ENCODE measurements around the gene NOC4L. TPM values are rescaled to one million over a fixed set of nuclear protein-coding genes. Genes with fewer than 3 reads are reported as not detected.

NOC4L gene
- total RNA-seq, 1 experiment from 2014 or later = 39.6 TPM

DNA sequence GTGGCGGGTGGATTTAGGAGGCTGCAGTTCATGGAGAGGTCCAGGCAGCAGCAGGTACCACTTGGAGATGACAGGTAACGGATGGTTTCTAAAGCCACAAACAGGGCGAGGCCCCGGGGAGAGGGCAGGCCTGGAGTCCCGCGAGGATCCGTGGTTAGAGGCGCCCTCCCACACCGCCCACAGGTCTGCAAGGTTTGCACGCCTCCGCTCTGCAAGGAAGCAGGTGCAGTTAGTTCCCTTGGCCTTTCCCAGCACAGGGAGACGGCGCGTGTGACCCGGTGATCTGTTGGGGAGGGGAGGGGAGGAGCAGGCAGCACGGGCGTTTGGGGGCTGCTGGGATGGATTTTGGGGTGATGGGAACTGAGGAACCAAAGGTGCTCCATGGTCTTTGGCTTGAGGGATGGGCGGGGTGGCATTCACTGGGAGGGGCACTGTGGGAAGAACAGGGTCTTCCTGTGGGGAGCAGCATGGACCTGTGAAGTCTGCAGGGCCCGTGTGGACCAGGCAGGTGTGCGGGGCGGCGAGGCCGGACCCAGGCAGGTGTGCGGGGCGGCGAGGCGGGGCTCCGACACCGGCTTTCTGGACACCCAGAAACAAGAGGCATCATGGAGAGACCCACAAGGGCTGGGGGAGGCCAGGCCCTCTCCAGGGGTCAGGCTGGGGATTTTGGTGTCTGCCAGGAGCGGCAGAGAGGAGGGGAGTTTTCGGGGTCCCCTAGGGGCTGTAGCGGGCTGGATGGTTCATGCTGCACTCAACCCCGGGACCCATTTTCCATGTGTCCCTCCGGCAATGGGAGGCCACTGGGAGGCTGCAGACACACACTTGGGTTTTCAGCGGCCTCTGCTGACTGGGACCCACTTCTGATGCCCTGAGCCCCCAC is 29.1 kb downstream of the NOC4L start:
- peaks cover 11% of the 10 kb centered on the region for H3K4me1 ChIP-seq
- no peaks in the 10 kb centered on the region for H3K36me3 ChIP-seq (ENCODE audit: control insufficient read depth, insufficient read depth, low read length)
- Mint-ChIP-seq H3K27ac (ENCODE audit: unreplicated experiment) (no peak overlapping the region), H3K9me3 (ENCODE audit: unreplicated experiment) (no peaks in the 10 kb centered on the region), H3K4me3 (ENCODE audit: unreplicated experiment) (no peak overlapping the region), H3K4me1 (ENCODE audit: low read depth, unreplicated experiment) (no peaks in the 10 kb centered on the region), H3K27me3 (ENCODE audit: insufficient read depth, unreplicated experiment) (no peaks in the 10 kb centered on the region), H3K36me3 (ENCODE audit: insufficient read depth, unreplicated experiment) (peaks cover 5% of the 10 kb centered on the region)
- TF ChIP-seq, protein P1, sequence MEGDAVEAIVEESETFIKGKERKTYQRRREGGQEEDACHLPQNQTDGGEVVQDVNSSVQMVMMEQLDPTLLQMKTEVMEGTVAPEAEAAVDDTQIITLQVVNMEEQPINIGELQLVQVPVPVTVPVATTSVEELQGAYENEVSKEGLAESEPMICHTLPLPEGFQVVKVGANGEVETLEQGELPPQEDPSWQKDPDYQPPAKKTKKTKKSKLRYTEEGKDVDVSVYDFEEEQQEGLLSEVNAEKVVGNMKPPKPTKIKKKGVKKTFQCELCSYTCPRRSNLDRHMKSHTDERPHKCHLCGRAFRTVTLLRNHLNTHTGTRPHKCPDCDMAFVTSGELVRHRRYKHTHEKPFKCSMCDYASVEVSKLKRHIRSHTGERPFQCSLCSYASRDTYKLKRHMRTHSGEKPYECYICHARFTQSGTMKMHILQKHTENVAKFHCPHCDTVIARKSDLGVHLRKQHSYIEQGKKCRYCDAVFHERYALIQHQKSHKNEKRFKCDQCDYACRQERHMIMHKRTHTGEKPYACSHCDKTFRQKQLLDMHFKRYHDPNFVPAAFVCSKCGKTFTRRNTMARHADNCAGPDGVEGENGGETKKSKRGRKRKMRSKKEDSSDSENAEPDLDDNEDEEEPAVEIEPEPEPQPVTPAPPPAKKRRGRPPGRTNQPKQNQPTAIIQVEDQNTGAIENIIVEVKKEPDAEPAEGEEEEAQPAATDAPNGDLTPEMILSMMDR (IDR thresholded peaks at IDR 0.05; ENCODE audit: insufficient read depth in 1 of 2, low read depth in 1 of 2, low read length in 1 of 2, severe bottlenecking in 1 of 2, unreplicated experiment in 1 of 2) = no peak
- CTCF ChIA-PET = no interaction called here
- H3K27me3 ChIP-seq (replicated peaks; ENCODE audit: control insufficient read depth, insufficient read depth, low read length) = no peaks in the 10 kb centered on the region
- H3K9me3 ChIP-seq = no peaks in the 10 kb centered on the region
- no peak for DNase-seq
- POLR2A ChIA-PET = no interaction called here
- intact Hi-C loops (cut with micrococcal nuclease; ENCODE audit: unreplicated experiment) = no loop called here
- no peak overlapping the region for H3K4me3 ChIP-seq (ENCODE audit: low read depth, low read length)
- no TSS peak for BruUV-seq (replicated peaks)

DNA sequence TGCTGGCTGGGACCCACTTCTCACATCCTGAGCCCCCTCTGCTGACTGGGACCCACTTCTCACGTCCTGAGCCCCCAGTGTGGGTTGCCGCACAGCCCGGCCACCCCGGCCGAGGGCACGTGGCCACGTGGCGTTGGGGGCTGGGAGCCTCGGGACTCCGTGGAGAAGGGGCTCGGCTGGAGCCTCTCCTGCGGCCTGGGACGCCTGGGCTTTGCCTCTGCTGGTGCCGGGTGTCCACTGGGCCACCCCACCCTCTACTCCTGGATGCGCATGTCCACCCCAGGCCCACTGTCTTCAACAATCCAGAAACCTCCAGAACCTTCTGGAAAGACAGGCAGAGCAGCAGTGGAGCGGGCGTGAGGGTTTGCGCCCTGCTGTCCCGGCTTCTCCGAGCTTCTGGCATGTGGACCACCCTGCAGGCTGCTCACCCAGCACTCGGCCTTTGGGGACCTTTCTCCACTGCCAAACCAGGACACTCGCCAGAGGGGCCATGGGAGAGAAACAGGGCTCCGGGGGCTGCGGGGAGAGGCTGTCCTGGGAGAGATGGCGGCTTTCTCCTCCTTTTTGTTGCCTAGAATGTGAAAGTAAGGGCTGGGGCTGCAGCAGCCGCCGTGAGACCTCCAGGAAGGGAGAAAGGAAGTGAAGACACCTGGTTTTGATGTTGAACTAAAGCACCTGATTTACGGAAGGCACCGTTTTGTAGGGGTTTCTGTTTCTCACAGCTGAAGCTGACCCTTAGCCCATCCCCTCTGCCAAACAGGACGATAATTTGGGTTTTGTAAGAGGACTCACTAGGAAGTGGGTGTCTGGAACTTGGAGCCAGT is 30.0 kb downstream of the NOC4L start:
- Histone ChIP-seq H3K27me3 (replicated peaks; ENCODE audit: control insufficient read depth, insufficient read depth, low read length) (no peaks in the 10 kb centered on the region), H3K9me3 (no peaks in the 10 kb centered on the region), H3K4me3 (ENCODE audit: low read depth, low read length) (no peak overlapping the region), H3K36me3 (ENCODE audit: control insufficient read depth, insufficient read depth, low read length) (no peaks in the 10 kb centered on the region), H3K4me1 (peaks cover 11% of the 10 kb centered on the region)
- Mint-ChIP-seq H3K27ac (ENCODE audit: unreplicated experiment) (no peak overlapping the region), H3K36me3 (ENCODE audit: insufficient read depth, unreplicated experiment) (peaks cover 5% of the 10 kb centered on the region), H3K9me3 (ENCODE audit: unreplicated experiment) (no peaks in the 10 kb centered on the region), H3K4me1 (ENCODE audit: low read depth, unreplicated experiment) (peaks cover 6% of the 10 kb centered on the region), H3K27me3 (ENCODE audit: insufficient read depth, unreplicated experiment) (peaks cover 5% of the 10 kb centered on the region), H3K4me3 (ENCODE audit: unreplicated experiment) (peak overlapping the region; percentile 33)
- TF ChIP-seq, protein P1 (IDR thresholded peaks at IDR 0.05; ENCODE audit: insufficient read depth in 1 of 2, low read depth in 1 of 2, low read length in 1 of 2, severe bottlenecking in 1 of 2, unreplicated experiment in 1 of 2) = no peak
- CTCF ChIA-PET = interaction anchor here (0.7 kb wide), 1 partner anchor 20 kb away, joined by 3 read pairs; no protein-coding TSS in a partner anchor
- POLR2A ChIA-PET = interaction anchor here (0.6 kb wide), 1 partner anchor 15 kb away, joined by 3 read pairs; no protein-coding TSS in a partner anchor
- intact Hi-C loops (cut with micrococcal nuclease; ENCODE audit: unreplicated experiment) = no loop called here
- BruUV-seq (replicated peaks) = no TSS peak
- no peak for DNase-seq

DNA sequence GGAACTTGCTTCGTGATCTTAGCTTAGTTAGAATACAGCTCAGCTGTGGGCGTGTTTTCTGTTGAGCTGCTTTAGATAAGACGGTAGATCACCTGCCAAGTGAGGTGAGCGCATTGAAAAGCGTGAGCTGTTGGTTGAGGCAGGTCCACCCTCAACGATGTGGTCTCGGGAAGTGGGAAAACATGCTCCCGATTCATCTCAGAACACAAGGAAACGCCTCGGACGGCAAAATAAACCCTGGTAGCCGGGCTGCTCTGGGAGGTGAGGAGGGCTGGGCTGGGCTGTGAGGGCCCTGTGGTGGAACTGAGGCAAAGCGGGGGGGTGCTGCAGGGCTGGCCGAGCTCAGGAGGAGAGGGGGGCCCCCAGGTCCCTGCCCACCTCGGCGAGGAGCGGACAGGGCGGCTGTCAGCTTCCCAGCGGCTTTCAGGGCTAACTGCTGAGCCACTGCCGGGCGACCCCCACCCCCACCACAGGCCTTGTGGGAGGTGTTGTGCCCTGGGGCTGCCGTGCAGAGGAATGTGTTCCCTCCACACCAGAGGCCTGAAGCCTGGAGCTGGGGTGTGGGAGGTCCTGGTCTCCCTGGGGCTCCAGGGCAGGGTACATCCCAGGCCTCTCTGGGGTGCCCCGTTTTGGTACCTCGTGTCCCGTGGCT is 30.7 kb downstream of the NOC4L start:
- H3K9me3 ChIP-seq = no peaks in the 10 kb centered on the region
- H3K4me3 Mint-ChIP-seq (ENCODE audit: unreplicated experiment) = peak overlapping the region; percentile 33
- CTCF ChIA-PET = interaction anchor here (0.7 kb wide), 1 partner anchor 21 kb away, joined by 3 read pairs; no protein-coding TSS in a partner anchor
- POLR2A ChIA-PET = interaction anchor here (0.6 kb wide), 1 partner anchor 15 kb away, joined by 3 read pairs; no protein-coding TSS in a partner anchor
- no TSS peak for BruUV-seq (replicated peaks)
- peaks cover 5% of the 10 kb centered on the region for H3K36me3 Mint-ChIP-seq (ENCODE audit: insufficient read depth, unreplicated experiment)
- peaks cover 6% of the 10 kb centered on the region for H3K4me1 Mint-ChIP-seq (ENCODE audit: low read depth, unreplicated experiment)
- DNase-seq = no peak
- H3K27ac Mint-ChIP-seq (ENCODE audit: unreplicated experiment) = no peak overlapping the region
- H3K9me3 Mint-ChIP-seq (ENCODE audit: unreplicated experiment) = no peaks in the 10 kb centered on the region
- H3K27me3 ChIP-seq (replicated peaks; ENCODE audit: control insufficient read depth, insufficient read depth, low read length) = no peaks in the 10 kb centered on the region
- TF ChIP-seq, protein P1 (IDR thresholded peaks at IDR 0.05; ENCODE audit: insufficient read depth in 1 of 2, low read depth in 1 of 2, low read length in 1 of 2, severe bottlenecking in 1 of 2, unreplicated experiment in 1 of 2) = no peak
- intact Hi-C loops (cut with micrococcal nuclease; ENCODE audit: unreplicated experiment) = no loop called here
- H3K4me3 ChIP-seq (ENCODE audit: low read depth, low read length) = no peak overlapping the region
- H3K36me3 ChIP-seq (ENCODE audit: control insufficient read depth, insufficient read depth, low read length) = no peaks in the 10 kb centered on the region
- H3K27me3 Mint-ChIP-seq (ENCODE audit: insufficient read depth, unreplicated experiment) = peaks cover 5% of the 10 kb centered on the region
- H3K4me1 ChIP-seq = peaks cover 11% of the 10 kb centered on the region

Data from Caco-2 (cell line).